Measurements from ENCODE around the gene CD68.
A peak's percentile ranks its signal among the peaks of the same experiment; 100 is the strongest.

DNA sequence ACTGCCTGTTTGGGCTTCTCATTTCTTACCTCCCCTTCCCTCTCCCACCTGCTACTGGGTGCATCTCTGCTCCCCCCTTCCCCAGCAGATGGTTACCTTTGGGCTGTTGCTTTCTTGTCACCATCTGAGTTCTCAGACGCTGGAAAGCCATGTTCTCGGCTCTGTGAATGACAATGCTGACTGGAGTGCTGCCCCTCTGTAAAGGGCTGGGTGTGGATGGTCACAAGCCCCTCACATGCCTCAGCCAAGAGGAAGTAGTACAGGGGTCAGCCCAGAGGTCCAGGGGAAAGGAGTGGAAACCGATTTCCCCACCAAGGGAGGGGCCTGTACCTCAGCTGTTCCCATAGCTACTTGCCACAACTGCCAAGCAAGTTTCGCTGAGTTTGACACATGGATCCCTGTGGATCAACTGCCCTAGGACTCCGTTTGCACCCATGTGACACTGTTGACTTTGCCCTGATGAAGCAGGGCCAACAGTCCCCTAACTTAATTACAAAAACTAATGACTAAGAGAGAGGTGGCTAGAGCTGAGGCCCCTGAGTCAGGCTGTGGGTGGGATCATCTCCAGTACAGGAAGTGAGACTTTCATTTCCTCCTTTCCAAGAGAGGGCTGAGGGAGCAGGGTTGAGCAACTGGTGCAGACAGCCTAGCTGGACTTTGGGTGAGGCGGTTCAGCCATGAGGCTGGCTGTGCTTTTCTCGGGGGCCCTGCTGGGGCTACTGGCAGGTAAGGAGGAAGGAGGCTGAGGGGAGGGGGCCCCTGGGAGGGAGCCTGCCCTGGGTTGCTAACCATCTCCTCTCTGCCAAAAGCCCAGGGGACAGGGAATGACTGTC is at the start of gene CD68:
- TF ChIP-seq POLR2A (IDR thresholded peaks at IDR 0.05; ENCODE audit: extremely low read depth, insufficient read length) (peak; percentile 70), MYC (IDR thresholded peaks at IDR 0.05; ENCODE audit: low read depth, low read length) (peak; percentile 91)
- TF ChIP-seq, protein P1, sequence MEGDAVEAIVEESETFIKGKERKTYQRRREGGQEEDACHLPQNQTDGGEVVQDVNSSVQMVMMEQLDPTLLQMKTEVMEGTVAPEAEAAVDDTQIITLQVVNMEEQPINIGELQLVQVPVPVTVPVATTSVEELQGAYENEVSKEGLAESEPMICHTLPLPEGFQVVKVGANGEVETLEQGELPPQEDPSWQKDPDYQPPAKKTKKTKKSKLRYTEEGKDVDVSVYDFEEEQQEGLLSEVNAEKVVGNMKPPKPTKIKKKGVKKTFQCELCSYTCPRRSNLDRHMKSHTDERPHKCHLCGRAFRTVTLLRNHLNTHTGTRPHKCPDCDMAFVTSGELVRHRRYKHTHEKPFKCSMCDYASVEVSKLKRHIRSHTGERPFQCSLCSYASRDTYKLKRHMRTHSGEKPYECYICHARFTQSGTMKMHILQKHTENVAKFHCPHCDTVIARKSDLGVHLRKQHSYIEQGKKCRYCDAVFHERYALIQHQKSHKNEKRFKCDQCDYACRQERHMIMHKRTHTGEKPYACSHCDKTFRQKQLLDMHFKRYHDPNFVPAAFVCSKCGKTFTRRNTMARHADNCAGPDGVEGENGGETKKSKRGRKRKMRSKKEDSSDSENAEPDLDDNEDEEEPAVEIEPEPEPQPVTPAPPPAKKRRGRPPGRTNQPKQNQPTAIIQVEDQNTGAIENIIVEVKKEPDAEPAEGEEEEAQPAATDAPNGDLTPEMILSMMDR (IDR thresholded peaks at IDR 0.05; ENCODE audit: low read depth, low read length), result no peak

All from NB4 (cell line).